HuH-7.5 (cell line): ENCODE results near the gene SYNGR2.

ENCODE experiments used
- DNase-seq: peaks from one replicate; pipeline ENCODE4 v3.0.0; 2011; ENCODE audit warnings: low spot score

The SYNGR2 gene

DNA sequence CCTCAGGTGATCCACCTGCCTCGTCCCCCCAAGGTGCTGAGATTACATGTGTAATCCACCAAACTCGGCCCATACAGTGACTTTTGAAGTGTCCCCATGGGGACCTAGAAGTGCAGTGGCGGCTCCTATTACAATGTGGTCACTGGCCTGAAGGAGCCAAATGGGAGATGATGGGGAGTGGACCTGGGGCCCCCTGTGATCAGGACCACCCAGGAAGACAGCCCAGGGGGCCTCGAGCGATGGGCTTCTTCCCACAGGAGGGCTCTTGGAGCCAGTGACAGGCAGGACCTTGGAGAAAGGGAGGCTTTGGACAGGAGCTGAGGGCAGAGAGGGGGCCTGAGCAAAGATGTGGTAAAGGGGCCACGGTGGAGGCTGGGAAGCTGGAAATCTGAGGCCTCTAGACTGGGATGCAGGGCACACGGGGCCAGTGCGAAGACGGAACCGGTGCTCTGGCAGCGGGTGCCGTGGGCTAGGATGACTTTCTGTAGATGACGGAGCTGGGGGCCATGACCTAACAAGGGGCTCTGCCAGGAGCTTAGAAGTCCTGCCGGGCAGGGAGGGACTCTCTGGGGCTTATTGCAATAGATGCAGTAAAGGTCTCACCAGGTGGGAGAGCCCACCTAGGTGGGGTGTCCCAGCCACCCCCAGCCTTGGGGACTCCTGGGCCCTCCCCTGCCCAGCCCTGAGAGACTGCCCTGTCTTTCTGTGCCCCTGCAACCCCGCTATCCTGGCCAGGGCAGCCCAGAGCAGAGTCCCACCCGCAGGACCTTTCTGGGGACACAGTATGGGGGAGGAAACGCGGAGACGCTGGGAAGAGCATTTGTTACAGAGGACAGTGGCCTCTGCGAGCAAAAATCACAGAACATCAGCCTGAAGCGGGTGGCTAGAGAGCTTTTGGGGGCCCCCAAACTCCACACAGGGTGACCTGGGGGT, 24.9 kb upstream of the SYNGR2 start:
- no peak for DNase-seq

DNA sequence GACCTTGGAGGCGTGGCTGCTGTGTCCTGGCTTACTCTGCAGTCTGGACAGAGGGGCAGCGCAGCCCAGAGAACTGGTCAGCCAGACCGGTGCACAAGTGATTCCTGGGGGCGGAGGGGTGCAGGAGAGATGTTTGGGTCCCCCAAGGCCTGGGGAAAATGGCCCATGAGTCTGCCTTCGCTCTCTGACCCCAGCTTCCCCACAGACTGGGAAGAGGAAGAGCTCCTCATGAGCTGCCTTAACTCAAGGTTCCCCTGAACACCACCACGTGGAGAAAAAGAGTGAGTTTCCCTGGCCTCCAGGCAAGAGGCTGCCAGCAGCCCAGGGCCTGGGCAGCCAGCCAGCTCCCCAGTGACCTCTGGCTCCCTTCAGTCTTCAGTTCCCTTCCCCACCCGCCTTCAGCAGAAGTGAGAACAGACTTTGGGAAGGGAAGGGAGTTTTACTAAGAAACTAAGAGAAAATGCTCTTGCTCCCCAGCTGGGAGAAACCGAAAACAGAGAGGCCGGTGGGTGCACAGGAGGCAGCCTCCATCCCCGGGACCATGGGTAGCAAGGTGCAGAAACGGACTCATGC, 24.1 kb upstream of the SYNGR2 start:
- no peak for DNase-seq

DNA sequence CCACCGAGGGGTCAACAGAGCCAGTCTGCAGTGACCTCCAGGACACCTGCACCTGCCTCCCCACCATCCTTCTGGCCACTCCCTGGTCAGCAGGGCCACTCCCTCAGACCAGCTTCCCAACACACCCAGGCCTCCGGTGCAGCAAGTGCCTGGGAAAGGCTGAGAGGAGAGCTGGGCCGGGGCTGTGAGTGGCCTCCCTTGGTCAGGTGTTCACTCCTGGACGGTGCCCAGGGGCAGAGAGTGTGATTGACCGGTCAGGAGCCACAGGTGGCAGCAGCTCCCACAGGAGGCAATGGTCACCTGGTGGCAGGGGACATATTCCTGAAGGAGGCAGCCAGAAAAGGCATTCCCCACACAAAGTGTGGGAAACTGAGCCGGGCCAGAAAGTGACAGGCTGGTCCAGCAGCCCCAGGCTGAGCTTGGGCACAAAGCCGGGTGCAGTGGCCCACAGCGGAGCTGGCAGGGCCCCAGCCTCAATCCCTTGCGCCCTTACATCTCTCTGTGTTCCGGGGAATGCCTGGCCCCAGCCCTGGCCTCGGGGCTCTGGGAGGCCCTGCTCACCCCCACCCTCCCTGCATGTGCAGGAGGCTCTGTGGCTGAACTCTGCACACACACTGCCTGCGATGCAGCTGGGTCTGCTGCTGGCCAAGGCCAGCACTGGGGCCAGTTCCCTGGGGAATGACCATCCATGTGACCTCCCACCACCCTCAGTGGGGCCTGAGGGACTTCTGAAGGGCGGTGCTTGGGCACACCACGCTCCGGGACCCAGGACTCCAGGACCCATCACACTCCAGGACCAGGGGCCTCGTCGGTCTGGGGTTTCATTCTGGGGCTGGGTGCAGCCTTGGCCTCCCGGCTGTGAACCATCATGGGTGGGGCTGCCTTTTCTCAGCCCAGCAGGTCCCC, 23.4 kb upstream of the SYNGR2 start:
- no peak for DNase-seq

DNA sequence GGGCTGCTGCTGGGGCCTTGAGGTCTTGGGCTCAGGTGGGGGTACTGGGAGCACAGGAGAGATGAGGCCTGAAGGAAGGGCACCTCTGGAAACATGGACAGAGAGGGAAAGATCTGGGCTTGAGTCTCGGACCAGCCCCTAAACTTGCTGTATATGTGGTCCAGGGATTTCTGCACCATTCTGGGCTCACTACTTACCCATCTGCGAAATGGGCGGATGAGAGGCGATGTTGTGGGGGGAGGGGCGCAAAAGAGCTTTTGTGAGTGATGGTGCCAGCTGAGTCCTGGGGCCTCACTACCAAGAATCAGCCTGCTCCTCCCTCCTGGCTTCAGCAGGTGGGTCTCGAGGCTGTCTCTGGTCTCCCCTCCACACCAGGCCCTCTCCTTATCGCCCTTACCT, 21.9 kb upstream of the SYNGR2 start:
- no peak for DNase-seq

DNA sequence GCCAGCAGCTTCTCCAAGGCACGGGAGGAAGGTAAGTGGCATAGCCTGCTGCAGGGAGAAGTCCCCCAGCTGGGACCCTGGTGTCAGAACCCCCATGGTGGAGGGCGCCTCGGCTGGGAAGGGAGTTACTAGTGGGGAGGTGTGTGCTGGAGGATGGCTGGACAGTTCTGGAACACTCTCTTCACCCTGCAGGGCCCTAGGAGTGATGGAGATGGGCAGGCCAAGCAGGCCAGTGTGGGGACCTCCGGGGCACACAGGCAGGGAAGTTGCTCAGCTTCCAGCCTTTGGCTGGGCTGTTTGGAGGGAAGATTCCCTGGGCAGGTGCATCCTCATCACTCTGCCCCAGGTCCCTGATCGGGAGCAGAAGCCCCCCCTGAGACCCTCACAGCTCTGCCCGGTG, 21.5 kb upstream of the SYNGR2 start:
- no peak for DNase-seq

DNA sequence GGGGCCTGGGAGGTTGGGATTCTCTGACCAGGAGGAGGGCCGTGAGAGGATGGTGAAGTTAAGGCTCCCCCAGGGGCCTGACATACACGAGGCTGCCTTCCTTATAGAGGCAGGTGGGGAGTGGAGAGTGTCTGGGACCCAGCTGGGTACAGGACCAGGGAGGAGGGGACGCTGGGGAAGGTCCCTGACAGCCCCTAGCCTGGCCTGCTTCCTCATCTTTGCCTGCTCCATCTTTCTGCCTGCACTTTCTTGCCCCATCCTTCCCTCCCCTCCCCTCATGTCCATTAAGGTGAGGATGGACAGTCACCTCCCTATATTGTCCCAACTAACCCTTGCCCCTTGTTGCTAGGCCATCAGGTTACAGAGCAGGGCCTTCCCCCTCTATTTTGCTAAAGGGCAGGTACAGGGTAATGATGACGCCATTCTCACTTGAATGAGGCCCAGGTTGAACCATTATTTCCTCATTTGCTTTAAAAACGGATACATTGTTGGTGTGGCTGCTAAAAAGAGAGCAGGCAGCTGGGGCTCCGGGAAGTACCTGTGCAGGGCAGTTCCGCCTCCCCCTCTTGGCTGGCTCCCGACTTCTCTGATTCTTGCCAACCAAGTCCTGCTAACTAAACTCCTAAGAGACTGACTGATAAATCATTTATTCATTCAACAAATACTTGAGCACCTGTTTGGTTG, 20.9 kb upstream of the SYNGR2 start:
- no peak for DNase-seq

DNA sequence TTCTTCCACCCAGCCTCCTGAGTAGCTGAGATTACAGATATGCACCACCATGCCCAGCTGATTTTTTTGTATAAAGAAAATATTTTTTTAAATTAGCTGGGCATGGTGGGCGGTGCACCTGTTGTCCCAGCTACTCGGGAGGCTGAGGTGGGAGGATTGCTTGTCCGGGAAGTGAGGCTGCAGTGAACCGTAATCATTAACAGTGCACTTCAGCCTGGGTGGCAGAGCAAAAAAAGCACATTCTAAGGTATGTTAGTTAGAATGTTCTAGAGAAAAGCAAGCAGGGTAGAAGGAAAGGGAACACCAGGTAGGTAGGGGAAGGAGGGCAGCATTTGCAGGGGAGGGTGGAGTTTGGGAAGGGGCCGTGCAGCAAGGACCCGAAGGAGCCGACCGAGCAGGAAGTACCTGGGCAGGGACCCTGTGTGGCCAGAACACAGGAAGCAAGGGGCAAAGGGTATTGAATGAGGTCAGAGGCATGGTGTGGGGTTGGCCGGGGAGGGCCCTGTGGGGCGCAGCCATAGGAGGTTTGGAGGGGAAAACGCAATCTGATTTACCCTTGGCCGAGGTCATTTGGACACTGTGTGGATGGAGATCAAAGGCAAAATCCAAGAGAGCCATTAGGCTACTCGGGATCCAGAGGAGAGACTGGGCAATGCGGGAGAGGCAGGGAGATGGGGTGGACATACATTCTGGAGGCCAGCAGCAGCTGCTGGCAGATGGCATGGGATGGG, 19.9 kb upstream of the SYNGR2 start:
- no peak for DNase-seq

DNA sequence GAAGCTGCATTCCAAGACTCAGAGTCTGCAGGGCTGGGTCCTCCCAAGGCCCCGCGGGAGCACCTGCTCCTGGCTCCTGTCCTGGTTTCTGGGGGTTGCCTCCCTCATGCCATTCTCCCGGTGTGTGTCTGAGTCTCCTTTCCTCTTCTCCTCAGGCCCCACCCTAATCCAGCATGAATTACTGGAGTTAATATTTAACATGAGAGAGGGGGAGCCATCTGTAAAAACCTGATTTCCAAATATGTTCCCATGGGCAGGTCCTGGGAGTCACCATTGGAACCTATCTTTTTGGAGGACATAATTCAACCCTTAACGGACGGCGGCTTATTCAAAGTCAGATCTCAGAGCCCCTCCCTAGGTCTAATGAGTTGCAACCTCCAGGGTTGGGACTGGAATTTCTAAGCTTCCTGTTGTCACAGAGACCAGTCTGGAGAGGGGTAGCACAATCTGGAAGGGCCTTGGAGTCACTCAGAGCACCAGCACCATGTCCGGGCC, 16.8 kb upstream of the SYNGR2 start:
- DNase-seq = no peak

DNA sequence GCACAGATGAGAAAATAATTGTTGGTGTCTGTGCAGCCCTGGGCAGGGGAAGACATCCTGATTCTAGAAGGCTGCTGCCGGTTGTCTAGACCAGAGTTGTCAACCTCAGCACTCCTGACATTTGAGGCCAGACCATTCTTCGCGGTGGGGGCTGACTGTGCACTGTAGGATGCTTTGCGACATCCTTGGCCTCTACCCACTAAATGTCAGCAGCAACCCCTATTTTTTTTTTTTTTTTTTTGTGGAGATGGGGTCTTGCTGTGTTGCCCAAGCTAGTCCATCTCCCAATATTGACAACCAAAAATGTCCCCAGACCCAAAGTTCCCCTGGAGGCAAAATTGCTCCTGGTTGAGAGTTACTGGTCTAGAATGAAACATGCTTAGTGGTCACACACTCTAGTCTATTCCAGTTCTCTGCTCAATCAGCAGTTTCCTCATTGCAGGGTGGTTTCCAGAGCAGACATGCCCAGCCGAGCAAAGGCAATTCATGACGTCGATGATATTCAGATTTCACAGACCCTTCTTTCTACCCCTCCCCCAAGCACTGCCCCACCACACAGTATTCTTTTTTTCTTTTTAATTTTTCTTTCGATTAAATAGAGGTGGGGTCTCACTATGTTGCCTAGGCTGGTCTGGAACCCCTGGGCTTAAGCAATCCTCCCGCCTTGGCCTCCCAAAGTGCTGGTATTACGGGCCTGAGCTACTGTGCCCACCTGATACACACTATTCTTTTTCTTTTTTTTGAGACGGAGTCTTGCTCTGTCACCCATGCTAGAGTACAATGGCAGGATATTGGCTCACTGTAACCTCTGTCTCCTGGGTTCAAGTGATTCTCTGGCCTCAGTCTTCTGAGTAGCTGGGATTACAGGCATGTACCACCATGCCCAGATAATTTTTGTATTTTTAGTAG, 13.2 kb upstream of the SYNGR2 start:
- DNase-seq = no peak

DNA sequence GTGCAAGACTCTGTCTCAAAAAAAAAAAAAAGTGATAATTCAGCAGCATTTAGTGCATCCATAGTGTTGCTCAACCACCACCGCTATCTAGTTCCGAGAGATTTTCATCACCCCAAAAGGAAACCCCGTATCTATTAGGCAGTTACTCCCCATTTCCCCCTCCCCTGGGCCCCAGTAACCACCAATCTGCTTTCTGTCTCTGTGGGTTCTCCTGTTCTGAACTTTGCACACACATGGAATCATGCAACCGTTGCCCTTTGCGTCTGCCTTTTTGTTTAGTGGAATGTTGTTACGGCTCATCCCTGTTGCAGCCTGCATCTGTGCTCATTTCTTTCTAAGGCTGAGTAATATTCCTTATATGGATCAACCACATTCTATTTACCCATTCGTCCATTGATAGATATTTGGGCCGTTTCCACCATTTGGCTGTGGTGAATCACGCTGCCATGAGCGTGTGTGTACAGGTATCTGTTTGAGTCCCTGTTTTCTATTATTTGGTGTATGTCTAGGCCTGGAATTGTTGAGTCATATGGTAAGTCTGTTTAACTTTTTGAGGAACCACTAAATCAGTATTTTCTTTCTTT, 8.7 kb upstream of the SYNGR2 start:
- no peak for DNase-seq

DNA sequence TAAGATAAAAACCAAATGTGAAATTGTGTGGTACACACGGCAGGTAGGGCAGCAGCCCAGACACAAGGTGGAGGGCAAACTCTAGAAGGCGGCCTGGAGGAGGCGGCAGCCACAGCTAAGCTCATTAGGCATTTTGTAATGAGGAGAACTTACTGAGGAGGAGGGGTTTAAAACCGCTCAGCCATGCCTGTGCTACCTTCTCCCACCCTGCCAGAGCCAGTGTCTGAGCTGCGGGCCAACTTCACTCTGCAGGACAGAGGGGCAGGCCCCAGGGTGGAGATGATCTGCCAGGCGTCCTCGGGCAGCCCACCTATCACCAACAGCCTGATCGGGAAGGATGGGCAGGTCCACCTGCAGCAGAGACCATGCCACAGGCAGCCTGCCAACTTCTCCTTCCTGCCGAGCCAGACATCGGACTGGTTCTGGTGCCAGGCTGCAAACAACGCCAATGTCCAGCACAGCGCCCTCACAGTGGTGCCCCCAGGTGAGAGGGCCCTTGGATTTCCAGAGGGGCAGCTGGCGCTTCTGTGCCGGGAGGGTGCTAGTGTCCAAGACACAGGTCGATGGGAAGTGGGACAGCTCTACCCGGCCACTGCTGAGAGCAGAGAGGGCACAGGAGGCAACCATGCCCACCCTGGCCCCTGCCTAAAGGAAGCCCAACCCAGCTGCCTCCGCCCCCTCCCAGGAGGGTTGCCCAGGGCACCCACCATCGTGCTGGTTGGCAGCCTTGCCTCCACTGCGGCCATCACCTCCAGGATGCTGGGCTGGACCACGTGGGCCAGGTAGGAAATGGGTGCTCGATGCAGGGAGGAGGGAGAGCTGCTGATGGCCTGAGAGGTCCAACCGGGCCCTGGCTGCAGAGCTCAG, 4.3 kb upstream of the SYNGR2 start:
- DNase-seq = no peak

DNA sequence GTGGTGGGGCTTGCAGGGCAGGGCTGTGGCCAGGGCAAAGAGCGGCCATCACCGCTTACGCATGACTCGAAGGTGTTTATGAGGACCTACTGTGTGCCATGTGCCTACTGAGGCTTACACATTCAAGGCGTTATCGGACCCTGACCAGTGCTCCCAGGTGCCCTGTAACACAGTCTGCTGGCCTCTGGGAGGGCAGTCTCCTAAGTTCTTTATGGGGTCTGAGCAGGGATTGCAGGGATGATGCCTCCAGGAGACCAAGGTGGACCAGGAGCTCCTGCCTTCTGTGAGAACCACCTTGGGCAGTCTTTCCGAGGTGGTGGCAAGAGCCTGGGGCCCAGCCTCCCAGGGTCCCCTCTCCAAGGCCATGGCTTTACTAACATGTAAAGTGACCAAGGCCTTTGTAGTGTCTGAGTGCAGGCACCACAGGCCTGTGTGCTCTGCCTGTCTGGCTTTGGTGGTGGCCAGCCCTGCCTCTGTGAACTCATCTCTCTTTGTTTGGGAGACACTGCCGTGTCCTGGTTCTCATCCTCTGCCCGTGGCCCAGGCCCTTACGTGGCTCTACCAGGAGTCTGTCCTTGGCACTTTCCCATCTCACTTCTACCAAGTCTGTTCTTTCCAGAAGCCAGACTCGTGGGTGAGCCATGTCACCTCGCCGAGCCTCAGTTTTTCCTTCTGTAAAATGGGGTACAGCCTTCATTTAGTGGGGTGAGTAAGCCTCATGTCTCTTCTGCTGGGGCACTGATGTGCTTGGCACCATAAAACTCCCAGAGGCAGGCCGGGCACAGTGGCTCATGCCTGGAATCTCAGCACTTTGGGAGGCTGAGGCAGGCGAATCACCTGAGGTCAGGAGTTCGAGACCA, 3.4 kb upstream of the SYNGR2 start:
- no peak for DNase-seq

DNA sequence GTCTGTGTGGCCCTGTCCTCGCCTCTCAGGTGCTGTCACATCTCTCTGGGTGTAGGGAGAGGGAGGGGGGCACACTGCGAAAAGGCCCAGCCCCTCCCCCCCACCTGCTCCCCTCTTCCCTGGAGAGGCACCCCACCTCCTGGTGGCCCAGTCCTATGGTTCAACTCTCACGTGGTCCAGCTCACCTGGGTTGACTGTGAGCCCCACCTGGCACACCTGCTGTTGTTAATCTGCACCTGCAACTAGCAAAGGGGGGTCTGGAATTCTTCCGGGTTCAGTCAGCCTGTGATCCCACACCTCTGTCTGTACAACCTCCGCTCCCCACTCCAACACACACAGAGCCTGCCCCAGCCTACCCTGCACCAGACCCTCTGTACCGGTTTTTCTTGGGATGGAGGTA, 2.0 kb upstream of the SYNGR2 start:
- no peak for DNase-seq

DNA sequence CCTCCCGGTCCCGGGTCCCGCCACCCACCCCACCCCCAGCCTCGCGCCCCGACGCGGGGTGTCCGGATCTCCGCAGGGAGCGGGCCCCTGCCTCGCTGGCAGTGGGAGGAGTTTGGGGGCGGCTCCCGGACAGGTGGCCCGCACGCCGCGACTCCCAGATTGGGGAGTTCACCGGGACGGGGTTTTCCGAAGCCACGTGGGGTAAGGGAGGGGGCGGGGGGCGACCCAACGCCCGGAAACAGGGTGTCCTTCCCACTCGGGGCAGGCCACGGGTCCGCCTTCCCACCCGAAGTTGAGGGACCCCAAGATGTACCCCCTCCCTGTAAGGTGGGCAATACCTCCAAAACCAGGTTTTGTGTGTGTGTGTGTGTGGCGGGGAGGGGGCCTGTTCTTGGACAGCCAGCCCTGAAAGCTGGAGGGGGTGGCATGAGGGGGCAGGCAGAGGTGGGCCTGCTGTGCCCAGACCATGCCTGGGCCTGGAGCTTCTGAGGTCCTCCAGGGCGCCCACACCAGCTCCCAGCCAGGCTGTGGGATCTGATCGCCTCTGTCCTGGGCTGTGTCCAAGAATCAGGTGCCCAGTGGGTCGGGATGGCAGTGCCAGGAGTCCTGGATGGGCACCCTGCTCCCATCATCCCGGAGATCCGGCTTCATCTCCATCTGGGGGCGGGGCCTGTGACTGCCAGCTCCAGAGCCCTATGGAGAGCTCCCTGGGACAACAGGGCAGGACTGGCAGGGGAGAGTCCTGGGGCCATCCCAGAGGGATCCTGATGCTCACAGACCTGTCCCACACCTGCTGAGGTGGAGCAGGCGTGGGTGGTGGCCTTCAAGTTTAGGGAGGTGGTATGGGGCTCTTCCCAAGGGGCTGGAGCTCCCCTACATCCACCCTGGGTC, 767 bp downstream of the SYNGR2 start:
- DNase-seq = peak; percentile 77

DNA sequence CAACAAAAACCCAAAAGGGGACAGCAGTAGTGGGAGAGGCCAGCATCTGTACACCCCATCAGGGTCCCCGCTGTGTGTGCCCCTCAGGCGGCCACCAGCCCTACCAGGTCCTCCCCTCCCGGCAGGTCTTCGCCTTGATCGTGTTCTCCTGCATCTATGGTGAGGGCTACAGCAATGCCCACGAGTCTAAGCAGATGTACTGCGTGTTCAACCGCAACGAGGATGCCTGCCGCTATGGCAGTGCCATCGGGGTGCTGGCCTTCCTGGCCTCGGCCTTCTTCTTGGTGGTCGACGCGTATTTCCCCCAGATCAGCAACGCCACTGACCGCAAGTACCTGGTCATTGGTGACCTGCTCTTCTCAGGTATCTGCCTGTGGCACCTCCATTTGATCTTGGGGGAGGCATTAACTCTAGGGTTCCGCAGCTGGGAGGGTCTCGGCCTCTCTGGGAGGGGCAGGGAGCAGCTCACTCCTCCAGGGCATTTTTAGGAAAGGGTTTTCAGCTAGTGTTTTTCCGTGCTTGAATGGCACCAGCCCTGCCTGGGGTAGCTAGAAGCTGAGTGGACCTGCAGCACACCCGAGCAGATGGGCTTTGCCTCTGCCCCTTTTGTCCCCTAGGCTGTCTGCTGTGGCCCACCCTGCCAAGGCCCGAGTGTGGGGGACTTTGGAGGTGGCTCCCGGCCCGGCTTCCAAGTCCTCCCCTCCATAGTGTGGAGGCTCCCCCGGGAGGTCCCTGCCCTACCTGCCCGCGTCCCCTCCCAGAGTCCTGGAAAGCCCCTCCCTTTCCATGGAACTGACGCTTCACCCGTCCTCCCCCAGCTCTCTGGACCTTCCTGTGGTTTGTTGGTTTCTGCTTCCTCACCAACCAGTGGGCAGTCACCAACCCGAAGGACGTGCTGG, 2.6 kb downstream of the SYNGR2 start:
- DNase-seq = no peak
